BLaER1 treated with 17β-estradiol and CSF1 and Interleukin-3, amounts not matched to agents 10 nM and 100 nM (cell line): ENCODE results near the gene AHNAK.
"Not testable (repeated sequence)": the region's sequence is repeated elsewhere in the genome, so short reads cannot be mapped to it uniquely, and the experiment has no call there.

Source experiments
- H3K27ac ChIP-seq, 11 experiments: shearing (Covaris generic); formaldehyde crosslinking; 2 replicates each; pipeline ENCODE4 v1.8.1; 2022
- H3K27me3 ChIP-seq, 11 experiments: shearing (Covaris generic); formaldehyde crosslinking; 2 replicates each; pipeline ENCODE4 v1.8.1; 2022
- H3K36me3 ChIP-seq, 11 experiments: shearing (Covaris generic); formaldehyde crosslinking; 2 replicates each; pipeline ENCODE4 v1.8.1; 2022
- H3K4me1 ChIP-seq, 10 experiments: shearing (Covaris generic); formaldehyde crosslinking; 2 replicates each; pipeline ENCODE4 v1.8.1; 2022
- H3K4me2 ChIP-seq, 11 experiments: shearing (Covaris generic); formaldehyde crosslinking; 2 replicates each; pipeline ENCODE4 v1.8.1; 2022
- H3K4me3 ChIP-seq, 10 experiments: shearing (Covaris generic); formaldehyde crosslinking; 2 replicates each; pipeline ENCODE4 v1.8.1; 2022
- H3K9ac ChIP-seq, 11 experiments: shearing (Covaris generic); formaldehyde crosslinking; 2 replicates each; pipeline ENCODE4 v1.8.1; 2022
- H3K9me3 ChIP-seq, 11 experiments: shearing (Covaris generic); formaldehyde crosslinking; replicated peaks in 1 of 11; 2 replicates each; pipeline ENCODE4 v1.8.1; 2022
- H4K20me1 ChIP-seq, 11 experiments: shearing (Covaris generic); formaldehyde crosslinking; 2 replicates each; pipeline ENCODE4 v1.8.1; 2022
- Cebpa-rat ChIP-seq, 11 experiments: shearing (Covaris generic); IDR thresholded peaks; 2 replicates each; pipeline ENCODE4 v1.8.1; 2022

The AHNAK gene

GRCh38 chr11:62390722-62391121, 155.9 kb downstream of the AHNAK start:
- Histone ChIP-seq H3K9me3 (no peaks in the 10 kb centered on the region), H3K9ac (no peak overlapping the region), H3K4me1 (peaks cover 0 to 20% (median 2%) of the 10 kb centered on the region in 10 experiments; a peak in 10 of 20 replicates), H3K4me2 (peak overlapping the region in 3 of 11 experiments; percentile 8 to 55 (median 18); a peak in 4 of 22 replicates), H3K27me3 (no peaks in the 10 kb centered on the region), H3K27ac (no peak overlapping the region), H3K36me3 (no peaks in the 10 kb centered on the region), H3K4me3 (no peak overlapping the region), H4K20me1 (no peaks in the 10 kb centered on the region; a peak in 1 of 22 replicates)
- no peak; a peak in 1 of 22 replicates for TF ChIP-seq Cebpa-rat (IDR thresholded peaks at IDR 0.05)

GRCh38 chr11:62390237-62390636, 156.4 kb downstream of the AHNAK start:
- Histone ChIP-seq H3K36me3 (no peaks in the 10 kb centered on the region), H3K27ac (no peak overlapping the region), H3K9ac (peak overlapping the region in 1 of 11 experiments; percentile 43; a peak in 1 of 22 replicates), H3K4me3 (no peak overlapping the region), H3K27me3 (no peaks in the 10 kb centered on the region), H3K4me2 (peak overlapping the region in 3 of 11 experiments; percentile 8 to 55 (median 18); a peak in 4 of 22 replicates), H3K9me3 (no peaks in the 10 kb centered on the region), H3K4me1 (peaks cover 0 to 17% (median 2%) of the 10 kb centered on the region in 10 experiments; a peak in 10 of 20 replicates), H4K20me1 (no peaks in the 10 kb centered on the region; a peak in 1 of 22 replicates)
- no peak for TF ChIP-seq Cebpa-rat (IDR thresholded peaks at IDR 0.05)

DNA sequence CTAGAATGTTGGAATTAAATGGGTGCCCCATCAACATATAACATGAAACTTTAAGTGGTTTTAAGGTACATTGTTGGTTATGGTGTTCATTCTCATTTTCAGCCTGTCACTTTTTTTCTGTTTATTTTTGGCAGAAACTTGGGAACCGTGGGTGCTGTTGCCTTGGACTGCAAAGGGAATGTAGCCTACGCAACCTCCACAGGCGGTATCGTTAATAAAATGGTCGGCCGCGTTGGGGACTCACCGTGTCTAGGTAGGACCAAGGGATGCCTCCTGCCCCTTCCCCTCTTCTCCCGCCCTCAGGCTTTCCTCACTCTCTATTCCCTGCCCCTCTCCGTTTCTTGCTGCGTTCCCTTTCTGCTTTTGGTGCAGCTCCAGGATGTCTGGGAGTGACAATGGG, 157.6 kb downstream of the AHNAK start:
- H3K27ac ChIP-seq = no peak overlapping the region
- no peaks in the 10 kb centered on the region for H3K27me3 ChIP-seq
- H3K4me3 ChIP-seq = no peak overlapping the region
- no peaks in the 10 kb centered on the region for H3K36me3 ChIP-seq
- H4K20me1 ChIP-seq = no peaks in the 10 kb centered on the region
- no peaks in the 10 kb centered on the region for H3K9me3 ChIP-seq
- no peak overlapping the region for H3K4me2 ChIP-seq
- TF ChIP-seq Cebpa-rat (IDR thresholded peaks at IDR 0.05) = no peak
- H3K4me1 ChIP-seq = peaks cover 0 to 11% (median 0%) of the 10 kb centered on the region in 10 experiments; a peak in 8 of 20 replicates
- no peak overlapping the region for H3K9ac ChIP-seq

GRCh38 chr11:62387381-62387780, 159.2 kb downstream of the AHNAK start:
- peaks cover 0 to 11% (median 0%) of the 10 kb centered on the region in 10 experiments; a peak in 8 of 20 replicates for H3K4me1 ChIP-seq
- no peaks in the 10 kb centered on the region for H3K9me3 ChIP-seq
- no peak for TF ChIP-seq Cebpa-rat (IDR thresholded peaks at IDR 0.05)
- no peaks in the 10 kb centered on the region for H4K20me1 ChIP-seq
- H3K4me2 ChIP-seq = no peak overlapping the region
- no peak overlapping the region for H3K4me3 ChIP-seq
- H3K27ac ChIP-seq = no peak overlapping the region
- no peak overlapping the region for H3K9ac ChIP-seq
- H3K27me3 ChIP-seq = no peaks in the 10 kb centered on the region
- no peaks in the 10 kb centered on the region for H3K36me3 ChIP-seq

GRCh38 chr11:62386083-62386482, 160.5 kb downstream of the AHNAK start:
- not testable (repeated sequence) for H4K20me1 ChIP-seq, H3K9ac ChIP-seq, H3K4me2 ChIP-seq, H3K9me3 ChIP-seq, H3K27ac ChIP-seq, H3K36me3 ChIP-seq, H3K4me3 ChIP-seq, H3K27me3 ChIP-seq
- H3K4me1 ChIP-seq = peaks cover 0 to 10% (median 1%) of the 10 kb centered on the region in 10 experiments; a peak in 9 of 20 replicates

DNA sequence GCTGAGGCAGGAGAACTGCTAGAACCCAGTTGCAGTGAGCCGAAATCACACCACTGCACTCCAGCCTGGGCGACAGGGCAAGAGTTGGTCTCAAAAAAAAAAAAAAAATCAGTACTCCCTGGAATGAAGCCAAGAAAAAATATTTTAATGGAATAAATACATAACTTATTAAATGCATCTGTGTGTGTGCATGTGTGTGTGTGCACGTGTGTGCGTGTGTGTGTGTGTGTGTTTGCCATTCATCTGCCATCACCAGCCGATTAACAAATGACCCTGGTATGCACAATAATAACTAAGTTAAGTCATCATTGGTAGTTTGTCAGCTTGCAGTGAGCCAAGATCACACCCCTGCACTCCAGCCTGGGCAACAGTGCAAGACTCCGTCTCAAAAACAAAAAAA, 162.8 kb downstream of the AHNAK start:
- H3K9me3 ChIP-seq = no peaks in the 10 kb centered on the region
- H3K27ac ChIP-seq = no peak overlapping the region
- no peak overlapping the region for H3K4me3 ChIP-seq
- H3K36me3 ChIP-seq = no peaks in the 10 kb centered on the region
- no peaks in the 10 kb centered on the region for H4K20me1 ChIP-seq
- peaks cover 0 to 6% (median 0%) of the 10 kb centered on the region in 10 experiments; a peak in 3 of 20 replicates for H3K4me1 ChIP-seq
- no peak for TF ChIP-seq Cebpa-rat (IDR thresholded peaks at IDR 0.05)
- H3K4me2 ChIP-seq = no peak overlapping the region
- no peak overlapping the region for H3K9ac ChIP-seq
- no peaks in the 10 kb centered on the region for H3K27me3 ChIP-seq
